ENCODE measurements around the gene RBM22. TPM values are rescaled to one million over a fixed set of nuclear protein-coding genes. Genes with fewer than 3 reads are reported as not detected.

Gene RBM22
- total and polyA plus RNA-seq, 2 of the 4 experiments (the other 2 are of a cell fraction), result 26.2 to 34.2 TPM

GRCh38 chr5:150659360-150660107 is 41.3 kb downstream of the RBM22 start:
- H3K9me1 ChIP-seq (ENCODE audit: insufficient read depth, low read length), result peaks cover under 1% of the 10 kb centered on the region; the same call in 1 of the 2 replicates
- in situ Hi-C loops (cut with MboI; ENCODE audit: low sequenced_read_pairs), result no loop called here
- H3K4me3 ChIP-seq (ENCODE audit: insufficient read depth, low read depth, low read length), result no peak overlapping the region
- no peak overlapping the region for H3K27ac ChIP-seq (ENCODE audit: insufficient read depth, low read length)
- H3K18ac ChIP-seq (ENCODE audit: low read depth, low read length), result no peak overlapping the region
- no peak overlapping the region for H4K91ac ChIP-seq (ENCODE audit: insufficient read depth, low read depth, low read length)
- intact Hi-C loops (cut with micrococcal nuclease), result loop anchor here (5.0 kb wide), 1 partner anchor 188 kb away; the partner anchor contains the start of gene IRGM
- H3K56ac ChIP-seq (ENCODE audit: extremely low read depth, insufficient read depth, low read length), result no peak overlapping the region
- CTCF ChIA-PET, result interaction anchor here (0.6 kb wide), 1 partner anchor 389 kb away, joined by 3 read pairs; no protein-coding TSS in a partner anchor
- H4K20me1 ChIP-seq (ENCODE audit: insufficient read depth, low read length), result peaks cover under 1% of the 10 kb centered on the region
- H3K9me3 ChIP-seq (ENCODE audit: control insufficient read depth, insufficient read depth, low read length), result no peaks in the 10 kb centered on the region
- peaks cover 9% of the 10 kb centered on the region for H3K27me3 ChIP-seq (ENCODE audit: control insufficient read depth, insufficient read depth, low read length)
- POLR2A ChIA-PET (ENCODE audit: unreplicated experiment), result no interaction called here
- 0 out of 2 replicates have a peak overlapping the region, but pooled peaks have one; percentile 5 for H4K5ac ChIP-seq (ENCODE audit: low read depth, low read length)
- no peak for ATAC-seq (ENCODE audit: low read depth)
- WGBS, 2 experiments (ENCODE audit: extremely low coverage in 2 of 2, insufficient read length in 1 of 2), result 80% methylated on average over 2 of the region's 11 CpGs; no CpG with 5 or more reads in 1 of the 2 experiments
- peak overlapping the region; percentile 22; the same call in 1 of the 2 replicates for H2BK120ac ChIP-seq (ENCODE audit: low read depth, low read length)
- H4K8ac ChIP-seq (ENCODE audit: low read depth in 2 of 2, low read length in 2 of 2), result no peak overlapping the region
- H3K4ac ChIP-seq (ENCODE audit: low read depth, low read length), result peak overlapping the region; percentile 40; the same call in 1 of the 2 replicates
- no TSS peak for BruUV-seq (replicated peaks)
- dilution Hi-C loops (cut with HindIII; ENCODE audit: low sequenced_read_pairs, unreplicated experiment), result no loop called here
- peaks cover 3% of the 10 kb centered on the region; the same call in 1 of the 2 replicates for H3K36me3 ChIP-seq (ENCODE audit: control insufficient read depth, insufficient read depth, low read length)
- H3K9ac ChIP-seq (ENCODE audit: low read depth, low read length), result no peak overlapping the region
- no peak for TF ChIP-seq CEBPB (IDR thresholded peaks at IDR 0.05; ENCODE audit: low read depth, low read length)
- TF ChIP-seq CHD1 (IDR thresholded peaks at IDR 0.05; ENCODE audit: low read depth, low read length), result no peak
- TF ChIP-seq SMC3 (IDR thresholded peaks at IDR 0.05; ENCODE audit: low read depth, low read length), result no peak
- no peak for TF ChIP-seq BHLHE40 (IDR thresholded peaks at IDR 0.05; ENCODE audit: low read depth, low read length)
- TF ChIP-seq POLR2A (IDR thresholded peaks at IDR 0.05; ENCODE audit: low read depth, low read length), result no peak
- H2AFZ ChIP-seq (replicated peaks; ENCODE audit: low read length, poor library complexity), result peak overlapping the region; percentile 38
- H2BK20ac ChIP-seq (ENCODE audit: low read depth, low read length), result 0 out of 2 replicates have a peak overlapping the region, but pooled peaks have one; percentile 8
- H2BK5ac ChIP-seq (ENCODE audit: low read depth, low read length, poor library complexity, severe bottlenecking), result no peak overlapping the region
- peak overlapping the region; percentile 9; the same call in 1 of the 2 replicates for H3K23ac ChIP-seq (ENCODE audit: low read depth, low read length)
- peaks cover under 1 to 3% of the 10 kb centered on the region in 2 experiments; a peak in 2 of 4 replicates for H3K79me1 ChIP-seq (ENCODE audit: low read depth in 1 of 2, low read length in 2 of 2)
- peak overlapping the region; percentile 81 for H2AK9ac ChIP-seq (replicated peaks; ENCODE audit: low read depth, low read length, poor library complexity)
- no peak overlapping the region for H2BK15ac ChIP-seq (ENCODE audit: low read depth, low read length)
- H3K14ac ChIP-seq (replicated peaks; ENCODE audit: low read depth, low read length), result no peak overlapping the region
- H3K4me1 ChIP-seq (ENCODE audit: control insufficient read depth, insufficient read depth, low read length), result peaks cover 20% of the 10 kb centered on the region
- no peak overlapping the region for H3K4me2 ChIP-seq (ENCODE audit: low read depth, low read length)
- H2AK5ac ChIP-seq (ENCODE audit: low read depth, low read length), result peak overlapping the region; percentile 37; the same call in 1 of the 2 replicates
- no peak for DNase-seq

Measured in IMR-90 (cell line).